K562 (cell line): ENCODE data around the gene GGT6. TPM values are rescaled to one million over a fixed set of nuclear protein-coding genes. Genes with fewer than 3 reads are reported as not detected.

Experiments used
- ATAC-seq: fragments of 200-7000 bp; cut with Tn5 transposase; 3 replicates; pipeline ENCODE4 v1.9.1; 2020; ENCODE audit warnings: moderate library complexity
- BruUV-seq: library from RNA; stranded (reverse); fragments of 400-500 nt; replicated peaks from 2 replicates; lab custom pipeline; 2021; lab: Mats Ljungman, UMichigan
- CTCF ChIA-PET: fragments of 300-600 bp; formaldehyde crosslinking; extraction: SDS; loops from one replicate; lab custom pipeline; 2021; ENCODE audit warnings: low intra/inter-chr PET ratio; lab: Yijun Ruan, JAX
- POLR2A ChIA-PET: fragments of 300-600, 350-650 bp; sonication (Branson Sonifier 250); formaldehyde crosslinking; extraction: SDS; loops from one replicate; lab custom pipeline; 2021; ENCODE audit warnings: antibody characterized with exemption, inconsistent platforms; lab: Yijun Ruan, JAX
- DNase-seq, 4 experiments: peaks; one replicate each; pipeline versions ENCODE4 v3.0.0 to v3.0.0-alpha.2; 2011 to 2018; ENCODE audit warnings: low spot score in 3 of 4, mixed read lengths in 3 of 4; ENCODE audit errors: extremely low read depth in 1 of 4
- FAIRE-seq: peaks from 2 replicates; lab custom pipeline; 2011; peaks lifted over from hg19 to GRCh38; lab: Jason Lieb, UNC
- H2AFZ ChIP-seq: 2 replicates; pipeline ENCODE4 v1.6.0; 2011; ENCODE audit warnings: low read depth, low read length, control low read depth, inconsistent platforms
- H3K27ac ChIP-seq: fragments of 200-600 bp; 3 replicates; pipeline ENCODE4 v1.8.0; 2011; ENCODE audit warnings: low read depth, mild to moderate bottlenecking, control low read depth, inconsistent platforms, low read length, moderate library complexity, mixed read lengths; ENCODE audit errors: extremely low read depth
- H3K27me3 ChIP-seq, 2 experiments: fragments of 300-600 bp in 1 of 2; 2 replicates in 1 of 2; 3 replicates in 1 of 2; pipeline versions ENCODE4 v1.6.0 to v1.8.0; 2011; ENCODE audit warnings: inconsistent platforms in 2 of 2, low read length in 2 of 2, mild to moderate bottlenecking in 1 of 2, mixed read lengths in 1 of 2, moderate library complexity in 1 of 2; ENCODE audit not compliant: control insufficient read depth in 2 of 2, insufficient read depth in 2 of 2
- H3K36me3 ChIP-seq: fragments of 300-600 bp; 3 replicates; pipeline ENCODE4 v1.8.0; 2011; ENCODE audit warnings: mild to moderate bottlenecking, low read length, inconsistent platforms; ENCODE audit not compliant: control insufficient read depth, insufficient read depth
- H3K4me1 ChIP-seq, 2 experiments: fragments of 200-600 bp in 1 of 2; replicated peaks in 1 of 2; 2 replicates in 1 of 2; 3 replicates in 1 of 2; pipeline versions ENCODE4 v1.5.1 to v1.8.0; 2011; ENCODE audit warnings: inconsistent platforms in 2 of 2, low read length in 2 of 2, mild to moderate bottlenecking in 1 of 2, mixed read lengths in 1 of 2, moderate library complexity in 1 of 2; ENCODE audit not compliant: control insufficient read depth in 2 of 2, insufficient read depth in 2 of 2
- H3K4me2 ChIP-seq: 2 replicates; pipeline ENCODE4 v1.6.1; 2011; ENCODE audit warnings: low read length, control low read depth, inconsistent platforms, mixed read lengths; ENCODE audit not compliant: insufficient read depth
- H3K4me3 ChIP-seq: fragments of 200-600 bp; sonication (generic), shearing (Covaris generic); 2 replicates; pipeline ENCODE4 v1.5.1; 2016; ENCODE audit warnings: control low read depth, inconsistent platforms
- H3K79me2 ChIP-seq: fragments of 200-600 bp; 3 replicates; pipeline ENCODE4 v1.8.0; 2011; ENCODE audit warnings: low read length, inconsistent platforms; ENCODE audit not compliant: control insufficient read depth, insufficient read depth
- H3K9ac ChIP-seq, 2 experiments: 2 replicates each; pipeline versions ENCODE4 v1.6.0 to v1.6.1; 2011; ENCODE audit warnings: low read depth in 2 of 2, low read length in 2 of 2, control low read depth in 1 of 2, inconsistent platforms in 1 of 2, mild to moderate bottlenecking in 1 of 2, mixed read lengths in 1 of 2; ENCODE audit not compliant: insufficient read depth in 1 of 2
- H3K9me1 ChIP-seq: one replicate; pipeline ENCODE4 v1.6.0; 2011; ENCODE audit warnings: inconsistent platforms, mild to moderate bottlenecking, low read length, moderate library complexity; ENCODE audit not compliant: control insufficient read depth, insufficient read depth
- H3K9me3 ChIP-seq: replicated peaks from 2 replicates; pipeline ENCODE4 v1.5.1; 2011; ENCODE audit warnings: low read depth, low read length, inconsistent platforms; ENCODE audit not compliant: control insufficient read depth, insufficient read depth
- H4K20me1 ChIP-seq: replicated peaks from 2 replicates; pipeline ENCODE4 v1.6.1; 2011; ENCODE audit warnings: low read length, inconsistent platforms, mixed read lengths; ENCODE audit not compliant: control insufficient read depth, insufficient read depth
- DEAF1 ChIP-seq: fragments of 450-650 bp; formaldehyde crosslinking; IDR thresholded peaks from 2 replicates; pipeline ENCODE4 v1.4.0; 2020; ENCODE audit warnings: mild to moderate bottlenecking, moderate library complexity
- E2F1 ChIP-seq: sonication (generic); formaldehyde crosslinking; IDR thresholded peaks from 2 replicates; pipeline ENCODE4 v1.8.1; 2023; ENCODE audit warnings: mild to moderate bottlenecking, missing genetic modification reagents, moderate library complexity
- ETS1 ChIP-seq: conservative IDR thresholded peaks from 2 replicates; pipeline ENCODE4 v1.6.1; 2011; ENCODE audit warnings: low read depth, mild to moderate bottlenecking, low read length; ENCODE audit not compliant: control insufficient read depth
- ETV1 ChIP-seq: fragments of 450-650 bp; conservative IDR thresholded peaks from 2 replicates; pipeline ENCODE4 v1.6.1; 2016; ENCODE audit warnings: missing genetic modification characterization, control low read depth, low read depth, missing compliant biosample characterization
- HDAC6 ChIP-seq: IDR thresholded peaks from 2 replicates; pipeline ENCODE4 v1.6.1; 2012; ENCODE audit warnings: low read depth, mild to moderate bottlenecking, control low read depth, inconsistent platforms, low read length, moderate library complexity
- LCOR ChIP-seq: sonication (generic); formaldehyde crosslinking; IDR thresholded peaks from 2 replicates; pipeline ENCODE4 v1.8.0; 2022; ENCODE audit warnings: mild to moderate bottlenecking, missing genetic modification reagents
- MIER1 ChIP-seq: fragments of 450-650 bp; IDR thresholded peaks from 2 replicates; pipeline ENCODE4 v1.6.1; 2016; ENCODE audit warnings: antibody characterized with exemption, mild to moderate bottlenecking, low read depth
- SNIP1 ChIP-seq: fragments of 450-650 bp; IDR thresholded peaks from 2 replicates; pipeline ENCODE4 v1.7.1; 2017; ENCODE audit warnings: low read depth, mild to moderate bottlenecking
- TAF1 ChIP-seq: IDR thresholded peaks from 2 replicates; pipeline ENCODE4 v1.6.1; 2011; ENCODE audit warnings: mild to moderate bottlenecking, low read length, moderate library complexity; ENCODE audit not compliant: insufficient read depth, control insufficient read depth, severe bottlenecking; ENCODE audit errors: extremely low read depth
- ZNF212 ChIP-seq: fragments of 450-650 bp; formaldehyde crosslinking; IDR thresholded peaks from 2 replicates; pipeline ENCODE4 v1.4.0; 2020; ENCODE audit warnings: mild to moderate bottlenecking
- ZNF253 ChIP-seq: fragments of 250-450 bp; sonication (Bioruptor Pico); conservative IDR thresholded peaks from 2 replicates; pipeline ENCODE4 v1.6.1; 2021; ENCODE audit warnings: mild to moderate bottlenecking
- ZNF280B ChIP-seq: fragments of 250-450 bp; sonication (Bioruptor Pico); IDR thresholded peaks from 2 replicates; pipeline ENCODE4 v1.5.1; 2021; ENCODE audit warnings: mild to moderate bottlenecking
- ZNF3 ChIP-seq: fragments of 250-450 bp; sonication (Bioruptor Pico); IDR thresholded peaks from 2 replicates; pipeline ENCODE4 v1.5.0; 2021; ENCODE audit warnings: mild to moderate bottlenecking, moderate library complexity
- WGBS: fragments of 100-300 bp; shearing (Covaris generic); methylation state at CpG from one replicate; pipeline ENCODE4 v1.1.6; 2016; ENCODE audit warnings: low coverage, mixed read lengths; ENCODE audit not compliant: insufficient coverage; ENCODE audit errors: missing lambda C conversion rate; 5-methylcytosine and 5-hydroxymethylcytosine counted together
- in situ Hi-C: fragments of 300-500 bp; cut with MboI; formaldehyde crosslinking; loops from 4 replicates; pipeline ENCODE4 v1.15.0; 2018; ENCODE audit warnings: inconsistent platforms, mixed read lengths
- intact Hi-C: fragments of 100-400 bp; cut with micrococcal nuclease; formaldehyde crosslinking; loops from 2 replicates; pipeline ENCODE4 v1.14.2; 2022
- polyA plus RNA-seq, 8 experiments: library from polyadenylated mRNA; depleted of rRNA in 4 of 8; stranded (reverse) in 5 of 8; unstranded in 3 of 8; fragments of >200 nt; fragmentation: Nextera tagmentation in 2 of 8; fragmentation: Illumina TruSeq in 1 of 8; extraction: Ambion mirVana in 2 of 8; extraction: Trizol in 1 of 8; gene quantifications; 2 replicates each; pipeline versions ENCODE4 v1.2.1 to v1.2.3, GENCODE V29; 2011 to 2014; ENCODE audit warnings: inconsistent platforms in 1 of 8, missing spikeins in 1 of 8
- total RNA-seq, 7 experiments: library from RNA; depleted of rRNA in 6 of 7; stranded (reverse); fragments of >200 nt in 6 of 7; fragmentation: Illumina TruSeq in 2 of 7; extraction: Trizol in 2 of 7; gene quantifications; 2 replicates each; pipeline versions ENCODE4 v1.2.1 to v1.2.3, GENCODE V29; 2011 to 2021; ENCODE audit warnings: low replicate concordance in 1 of 7

Gene GGT6
- total and polyA plus RNA-seq, 9 of the 15 experiments (the other 6 are each of a cell fraction or from before 2014, with no cell fraction given): 0.09 TPM; not detected in 8

- no peak for TF ChIP-seq ETS1
- TF ChIP-seq, all 486 proteins: peak for 0
Observed at GRCh38 chr17:4588898-4589625, 28.7 kb upstream of the GGT6 start (continued).

GRCh38 chr17:4588391-4588790, 28.0 kb upstream of the GGT6 start:
- no peak overlapping the region for H2AFZ ChIP-seq
- FAIRE-seq: no peak
- 35% methylated on average over 8 of the region's 11 CpGs for WGBS
- TF ChIP-seq SNIP1 (no peak), TAF1 (no peak), MIER1 (no peak), ZNF212 (CRISPR knock-in tag) (no peak), E2F1 (CRISPR knock-in tag) (no peak), HDAC6 (no peak), DEAF1 (CRISPR knock-in tag) (no peak), ETV1 (tag) (no peak), LCOR (CRISPR knock-in tag) (no peak), ZNF3 (CRISPR knock-in tag) (no peak), ZNF280B (CRISPR knock-in tag) (no peak), ZNF253 (CRISPR knock-in tag) (no peak)
- TF ChIP-seq, all 486 proteins: peak for 0
- Histone ChIP-seq H3K4me2 (no peak overlapping the region), H3K9me1 (no peaks in the 10 kb centered on the region), H3K4me3 (no peak overlapping the region), H3K27me3 (peaks cover 4 to 79% of the 10 kb centered on the region in 2 experiments; a peak in 4 of 5 replicates), H3K9me3 (no peaks in the 10 kb centered on the region), H3K9ac (no peak overlapping the region), H3K4me1 (peaks cover 6 to 25% of the 10 kb centered on the region in 2 experiments; a peak in 4 of 5 replicates), H4K20me1 (peaks cover 10% of the 10 kb centered on the region; the same call in 1 of the 2 replicates), H3K36me3 (no peaks in the 10 kb centered on the region), H3K79me2 (no peaks in the 10 kb centered on the region), H3K27ac (no peak overlapping the region)
- ChIA-PET CTCF (no interaction called here), POLR2A (interaction anchor here (1.1 kb wide), 1 partner anchor 9 kb away, joined by 3 read pairs; no protein-coding TSS in a partner anchor)
- in situ Hi-C loops: no loop called here
- intact Hi-C loops: no loop called here
- BruUV-seq: no TSS peak
- ATAC-seq (no peak), DNase-seq (no peak)
